ENCODE results near the gene NUDT8.
"Not testable (repeated sequence)": the region's sequence is repeated elsewhere in the genome, so short reads cannot be mapped to it uniquely, and the experiment has no call there.

DNA sequence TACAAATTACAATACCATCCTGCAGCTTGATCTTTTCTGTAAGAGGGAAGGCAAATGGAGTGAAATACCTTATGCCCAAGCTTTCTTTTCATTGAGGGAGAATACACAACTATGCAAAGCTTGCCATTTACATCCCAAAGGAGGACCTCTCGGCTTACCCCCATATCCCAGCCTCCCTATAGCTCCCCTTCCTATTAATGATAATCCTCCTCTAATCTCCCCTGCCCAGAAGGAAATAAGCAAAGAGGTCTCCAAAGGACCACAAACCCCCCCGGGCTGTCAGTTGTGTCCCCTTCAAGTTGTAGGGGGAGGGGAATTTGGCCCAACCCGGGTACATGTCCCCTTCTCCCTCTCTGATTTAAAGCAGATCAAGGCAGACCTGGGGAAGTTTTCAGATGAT is 7.8 kb downstream of the NUDT8 start:
- not testable (repeated sequence) for TF ChIP-seq POLR2A (IDR thresholded peaks at IDR 0.05)
- TF ChIP-seq, protein P1, sequence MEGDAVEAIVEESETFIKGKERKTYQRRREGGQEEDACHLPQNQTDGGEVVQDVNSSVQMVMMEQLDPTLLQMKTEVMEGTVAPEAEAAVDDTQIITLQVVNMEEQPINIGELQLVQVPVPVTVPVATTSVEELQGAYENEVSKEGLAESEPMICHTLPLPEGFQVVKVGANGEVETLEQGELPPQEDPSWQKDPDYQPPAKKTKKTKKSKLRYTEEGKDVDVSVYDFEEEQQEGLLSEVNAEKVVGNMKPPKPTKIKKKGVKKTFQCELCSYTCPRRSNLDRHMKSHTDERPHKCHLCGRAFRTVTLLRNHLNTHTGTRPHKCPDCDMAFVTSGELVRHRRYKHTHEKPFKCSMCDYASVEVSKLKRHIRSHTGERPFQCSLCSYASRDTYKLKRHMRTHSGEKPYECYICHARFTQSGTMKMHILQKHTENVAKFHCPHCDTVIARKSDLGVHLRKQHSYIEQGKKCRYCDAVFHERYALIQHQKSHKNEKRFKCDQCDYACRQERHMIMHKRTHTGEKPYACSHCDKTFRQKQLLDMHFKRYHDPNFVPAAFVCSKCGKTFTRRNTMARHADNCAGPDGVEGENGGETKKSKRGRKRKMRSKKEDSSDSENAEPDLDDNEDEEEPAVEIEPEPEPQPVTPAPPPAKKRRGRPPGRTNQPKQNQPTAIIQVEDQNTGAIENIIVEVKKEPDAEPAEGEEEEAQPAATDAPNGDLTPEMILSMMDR (IDR thresholded peaks at IDR 0.05) = not testable (repeated sequence)

Measured in adrenal gland (tissue), 5 donors.